C4-2B (cell line): Measurements from ENCODE around the gene CD200.

Experiments used
- H3K27ac ChIP-seq: fragments of 450-650 bp; 2 replicates; pipeline ENCODE4 v1.5.1; 2017
- ZFX ChIP-seq: fragments of 450-650 bp; IDR thresholded peaks from 2 replicates; pipeline ENCODE4 v1.6.1; 2017
- TF ChIP-seq, protein P1 (sequence below): fragments of 450-650 bp; conservative IDR thresholded peaks from 2 replicates; pipeline ENCODE4 v1.5.1; 2017; ENCODE audit warnings: mild to moderate bottlenecking

CD200 gene

DNA sequence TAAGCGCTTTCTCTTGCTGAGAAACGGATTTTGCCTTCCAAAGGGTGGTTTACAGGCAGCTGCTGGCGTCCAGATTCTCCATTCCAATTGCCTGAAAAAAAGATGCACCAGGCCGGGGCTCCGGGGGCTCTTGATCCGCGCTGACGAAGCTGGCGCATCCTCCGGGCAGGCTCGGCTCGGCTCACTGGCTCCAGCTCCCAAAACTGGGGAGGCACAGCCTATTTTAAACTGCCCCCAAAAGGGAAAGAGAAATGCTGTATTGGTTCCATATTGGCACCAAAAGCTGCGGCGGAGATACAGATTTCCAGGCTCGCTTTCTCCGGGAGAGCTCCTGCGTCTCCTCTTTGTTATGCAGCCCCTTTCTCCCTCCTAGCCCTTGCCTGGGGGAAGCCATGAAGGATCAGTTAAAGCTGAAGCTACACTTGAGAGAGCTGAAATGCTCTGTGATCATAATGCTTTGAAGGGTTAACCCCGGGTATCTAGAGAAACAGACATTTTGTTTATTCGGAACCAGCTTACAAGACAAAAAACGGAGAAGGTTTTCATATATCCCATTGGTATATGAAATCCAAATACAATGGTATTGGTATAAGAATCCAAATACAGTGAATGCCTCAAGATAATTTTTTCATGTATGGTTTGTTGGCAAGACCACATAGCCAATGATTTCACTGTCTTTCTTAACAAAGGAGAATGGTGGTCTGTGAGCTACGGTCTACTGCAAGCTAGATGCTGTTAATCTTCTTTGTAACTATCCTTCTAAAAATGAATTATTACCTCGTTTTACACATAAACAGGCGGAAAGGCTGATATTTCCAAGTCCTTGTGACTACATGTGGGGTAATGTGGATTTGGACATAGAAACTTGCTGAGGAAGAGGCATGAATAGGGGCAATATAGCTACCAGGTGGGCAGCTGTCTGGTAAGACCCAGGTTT is 693 bp downstream of the CD200 start:
- H3K27ac ChIP-seq = no peak overlapping the region
- TF ChIP-seq ZFX = no peak
- TF ChIP-seq, protein P1, sequence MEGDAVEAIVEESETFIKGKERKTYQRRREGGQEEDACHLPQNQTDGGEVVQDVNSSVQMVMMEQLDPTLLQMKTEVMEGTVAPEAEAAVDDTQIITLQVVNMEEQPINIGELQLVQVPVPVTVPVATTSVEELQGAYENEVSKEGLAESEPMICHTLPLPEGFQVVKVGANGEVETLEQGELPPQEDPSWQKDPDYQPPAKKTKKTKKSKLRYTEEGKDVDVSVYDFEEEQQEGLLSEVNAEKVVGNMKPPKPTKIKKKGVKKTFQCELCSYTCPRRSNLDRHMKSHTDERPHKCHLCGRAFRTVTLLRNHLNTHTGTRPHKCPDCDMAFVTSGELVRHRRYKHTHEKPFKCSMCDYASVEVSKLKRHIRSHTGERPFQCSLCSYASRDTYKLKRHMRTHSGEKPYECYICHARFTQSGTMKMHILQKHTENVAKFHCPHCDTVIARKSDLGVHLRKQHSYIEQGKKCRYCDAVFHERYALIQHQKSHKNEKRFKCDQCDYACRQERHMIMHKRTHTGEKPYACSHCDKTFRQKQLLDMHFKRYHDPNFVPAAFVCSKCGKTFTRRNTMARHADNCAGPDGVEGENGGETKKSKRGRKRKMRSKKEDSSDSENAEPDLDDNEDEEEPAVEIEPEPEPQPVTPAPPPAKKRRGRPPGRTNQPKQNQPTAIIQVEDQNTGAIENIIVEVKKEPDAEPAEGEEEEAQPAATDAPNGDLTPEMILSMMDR = no peak

GRCh38 chr3:112334691-112335433 is 1.9 kb downstream of the CD200 start:
- H3K27ac ChIP-seq = no peak overlapping the region
- TF ChIP-seq ZFX = no peak
- TF ChIP-seq, protein P1 = no peak

GRCh38 chr3:112335434-112335781 is 2.5 kb downstream of the CD200 start:
- TF ChIP-seq, protein P1 = no peak
- TF ChIP-seq ZFX = no peak
- no peak overlapping the region for H3K27ac ChIP-seq

DNA sequence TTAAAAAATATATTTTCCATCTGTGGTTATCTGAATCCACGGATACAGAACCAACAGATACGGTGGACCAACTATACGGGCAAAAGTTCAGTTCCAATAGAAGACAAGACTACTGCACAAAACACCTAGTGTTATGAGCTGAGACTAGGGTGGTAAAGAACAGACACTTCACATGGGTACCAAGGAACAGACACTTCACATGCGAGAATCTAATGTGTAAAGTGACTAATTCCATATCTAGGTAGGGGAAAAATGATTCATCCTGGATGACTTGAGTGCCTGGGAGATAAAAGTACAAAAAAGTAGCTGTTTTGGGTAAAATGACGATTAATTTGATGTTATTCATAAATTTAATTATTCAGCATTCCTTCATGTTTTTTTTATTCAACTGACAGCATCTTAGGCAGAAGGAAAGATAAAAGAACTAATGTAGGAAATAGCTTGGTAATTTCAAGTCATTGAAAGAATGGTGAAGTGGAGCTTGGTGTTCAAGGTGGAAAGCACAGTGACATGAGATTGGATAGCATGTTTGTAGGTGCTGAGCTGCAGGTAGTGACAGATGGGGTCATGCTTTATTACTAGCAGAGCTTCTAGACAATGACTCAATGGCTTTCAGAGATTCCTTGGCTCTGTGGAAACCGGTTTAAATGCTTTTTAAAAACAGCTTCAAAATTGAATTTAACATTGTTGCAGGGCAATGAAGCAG is 5.2 kb downstream of the CD200 start:
- TF ChIP-seq, protein P1 = no peak
- TF ChIP-seq ZFX = no peak
- H3K27ac ChIP-seq = no peak overlapping the region

DNA sequence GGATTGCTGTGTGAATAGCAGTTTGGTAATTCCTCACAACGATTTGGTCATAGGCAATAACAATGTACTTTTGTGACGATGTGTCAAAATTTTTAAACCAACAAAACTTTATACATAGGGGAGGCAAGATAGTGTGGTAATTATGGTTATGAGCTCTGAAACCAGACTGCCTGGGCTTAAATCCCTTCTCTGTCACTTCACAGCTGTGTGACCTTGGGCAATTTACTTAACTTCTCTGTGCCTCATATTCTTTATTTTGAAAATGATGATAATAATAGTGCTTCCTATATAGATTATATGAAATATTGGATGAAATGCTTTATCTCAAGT is 5.7 kb downstream of the CD200 start:
- H3K27ac ChIP-seq = no peak overlapping the region
- TF ChIP-seq, protein P1 = no peak
- TF ChIP-seq ZFX = no peak

DNA sequence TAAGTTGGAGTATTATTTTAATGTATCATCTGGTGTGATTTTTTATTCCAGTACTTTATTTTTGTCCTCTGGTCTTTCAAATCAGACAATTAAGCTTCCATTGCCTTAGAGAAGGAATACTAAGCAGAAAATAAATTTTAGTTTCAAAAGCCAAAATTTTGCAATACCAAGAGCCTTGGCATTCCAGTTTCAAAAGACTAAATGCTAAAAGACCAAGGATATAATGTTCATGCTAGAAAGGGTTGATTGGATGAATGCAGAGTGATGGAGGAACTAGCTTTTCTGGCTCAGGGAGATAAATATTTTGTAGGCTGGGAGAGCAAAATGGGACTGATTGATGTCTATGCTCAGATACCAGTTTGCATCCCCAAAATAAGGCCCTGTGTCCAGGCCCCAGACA is 6.2 kb downstream of the CD200 start:
- no peak overlapping the region for H3K27ac ChIP-seq
- TF ChIP-seq, protein P1 = no peak
- no peak for TF ChIP-seq ZFX

DNA sequence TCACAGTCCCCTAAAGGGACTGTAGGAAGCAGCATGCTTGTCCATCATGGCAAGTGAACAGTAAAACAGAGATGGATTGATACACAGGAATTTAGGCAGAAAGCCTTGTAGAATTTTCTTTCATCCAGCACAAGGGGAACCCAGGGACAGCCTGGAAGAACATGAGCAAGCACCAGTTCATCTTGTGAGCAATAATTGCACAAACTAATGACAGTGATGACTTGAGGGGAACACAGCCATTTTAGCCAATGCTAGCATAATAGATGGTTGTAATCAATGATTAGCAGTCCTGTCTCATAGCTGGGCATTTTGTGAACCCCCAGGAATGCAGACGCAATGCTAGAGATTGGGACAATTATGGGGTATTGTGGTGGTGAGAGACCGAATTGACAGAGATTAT is 6.7 kb downstream of the CD200 start:
- no peak for TF ChIP-seq ZFX
- TF ChIP-seq, protein P1 = no peak

More for the DNA sequence above, 6.7 kb downstream of the CD200 start:
- no peak overlapping the region for H3K27ac ChIP-seq
